ENCODE data around the gene FBXW4.

- no peak for TF ChIP-seq CTCF (conservative IDR thresholded peaks at IDR 0.05; ENCODE audit: low read length)
- TF ChIP-seq EZH2phosphoT487 (IDR thresholded peaks at IDR 0.05; ENCODE audit: borderline replicate concordance): no peak
Observed at GRCh38 chr10:101609481-101609880, 85.5 kb downstream of the FBXW4 start.

Measured in Loucy (cell line).